K562 (cell line): Measurements from ENCODE around the gene SH2B2. TPM values are rescaled to one million over a fixed set of nuclear protein-coding genes. Genes with fewer than 3 reads are reported as not detected.

Source experiments
- CC2D1A ChIP-seq: fragments of 450-650 bp; IDR thresholded peaks from 2 replicates; pipeline ENCODE4 v1.6.1; 2017; ENCODE audit warnings: mild to moderate bottlenecking
- E2F3 ChIP-seq: fragments of 250-450 bp; sonication (Bioruptor Pico); IDR thresholded peaks from 2 replicates; pipeline ENCODE4 v1.4.0; 2020; ENCODE audit warnings: mild to moderate bottlenecking
- ERF ChIP-seq: fragments of 450-650 bp; formaldehyde crosslinking; IDR thresholded peaks from 2 replicates; pipeline ENCODE4 v1.4.0; 2020; ENCODE audit warnings: mild to moderate bottlenecking, mixed read lengths
- MTA3 ChIP-seq: fragments of 450-650 bp; formaldehyde crosslinking; IDR thresholded peaks from 2 replicates; pipeline ENCODE4 v1.6.1; 2017; ENCODE audit warnings: mild to moderate bottlenecking, borderline replicate concordance
- NONO ChIP-seq, 2 experiments: fragments of 200-400 bp in 1 of 2; fragments of 450-650 bp in 1 of 2; formaldehyde crosslinking in 1 of 2; IDR thresholded peaks; 2 replicates each; pipeline ENCODE4 v1.6.1; 2017; ENCODE audit warnings: low read depth in 2 of 2, mild to moderate bottlenecking in 2 of 2, moderate library complexity in 2 of 2, low read length in 1 of 2
- PHF21A ChIP-seq: fragments of 450-650 bp; IDR thresholded peaks from 2 replicates; pipeline ENCODE4 v1.6.1; 2017; ENCODE audit warnings: low read depth, borderline replicate concordance
- RBM15 ChIP-seq: fragments of 200-400 bp; formaldehyde crosslinking; IDR thresholded peaks from 2 replicates; pipeline ENCODE4 v1.6.1; 2018; ENCODE audit warnings: mild to moderate bottlenecking, low read length, moderate library complexity; ENCODE audit not compliant: insufficient read depth
- RBM17 ChIP-seq: fragments of 200-400 bp; formaldehyde crosslinking; IDR thresholded peaks from 2 replicates; pipeline ENCODE4 v1.6.1; 2017; ENCODE audit warnings: low read depth, mild to moderate bottlenecking, low read length, borderline replicate concordance
- TCF3 ChIP-seq: sonication (generic); formaldehyde crosslinking; IDR thresholded peaks from 2 replicates; pipeline ENCODE4 v1.4.0; 2020; ENCODE audit warnings: mild to moderate bottlenecking, missing genetic modification reagents
- U2AF1 ChIP-seq: fragments of 200-400 bp; formaldehyde crosslinking; optimal IDR thresholded peaks from 2 replicates; pipeline ENCODE3; 2017; ENCODE audit warnings: mild to moderate bottlenecking, low read depth, low read length, moderate library complexity
- ZNF124 ChIP-seq: sonication (generic); formaldehyde crosslinking; IDR thresholded peaks from 2 replicates; pipeline ENCODE4 v1.8.1; 2022; ENCODE audit warnings: missing genetic modification reagents
- ZNF717 ChIP-seq: fragments of 250-450 bp; sonication (Bioruptor Pico); IDR thresholded peaks from 2 replicates; pipeline ENCODE4 v1.5.0; 2021
- polyA plus RNA-seq, 8 experiments: library from polyadenylated mRNA; depleted of rRNA in 4 of 8; stranded (reverse) in 5 of 8; unstranded in 3 of 8; fragments of >200 nt; fragmentation: Nextera tagmentation in 2 of 8; fragmentation: Illumina TruSeq in 1 of 8; extraction: Ambion mirVana in 2 of 8; extraction: Trizol in 1 of 8; gene quantifications; 2 replicates each; pipeline versions ENCODE4 v1.2.1 to v1.2.3, GENCODE V29; 2011 to 2014; ENCODE audit warnings: inconsistent platforms in 1 of 8, missing spikeins in 1 of 8
- total RNA-seq, 7 experiments: library from RNA; depleted of rRNA in 6 of 7; stranded (reverse); fragments of >200 nt in 6 of 7; fragmentation: Illumina TruSeq in 2 of 7; extraction: Trizol in 2 of 7; gene quantifications; 2 replicates each; pipeline versions ENCODE4 v1.2.1 to v1.2.3, GENCODE V29; 2011 to 2021; ENCODE audit warnings: low replicate concordance in 1 of 7
- TF ChIP-seq, protein P1 (sequence below), 2 experiments: fragments of 450-650 bp; formaldehyde crosslinking in 1 of 2; IDR thresholded peaks; 2 replicates each; pipeline versions ENCODE4 v1.4.0 to v1.6.1; 2014 to 2020; ENCODE audit warnings: mild to moderate bottlenecking in 2 of 2, borderline replicate concordance in 1 of 2, low read depth in 1 of 2
- TF ChIP-seq, protein P2 (sequence below): fragments of 450-650 bp; IDR thresholded peaks from 2 replicates; pipeline ENCODE4 v1.6.1; 2016; ENCODE audit warnings: borderline replicate concordance
- TF ChIP-seq, protein P3 (sequence below): sonication (generic); formaldehyde crosslinking; IDR thresholded peaks from 2 replicates; pipeline ENCODE4 v1.9.0; 2022; ENCODE audit warnings: mild to moderate bottlenecking, missing genetic modification reagents

Gene SH2B2
- total and polyA plus RNA-seq, 9 of the 15 experiments (the other 6 are each of a cell fraction or from before 2014, with no cell fraction given) = 0.03 to 0.89 (median 0.07) TPM; not detected in 4

DNA sequence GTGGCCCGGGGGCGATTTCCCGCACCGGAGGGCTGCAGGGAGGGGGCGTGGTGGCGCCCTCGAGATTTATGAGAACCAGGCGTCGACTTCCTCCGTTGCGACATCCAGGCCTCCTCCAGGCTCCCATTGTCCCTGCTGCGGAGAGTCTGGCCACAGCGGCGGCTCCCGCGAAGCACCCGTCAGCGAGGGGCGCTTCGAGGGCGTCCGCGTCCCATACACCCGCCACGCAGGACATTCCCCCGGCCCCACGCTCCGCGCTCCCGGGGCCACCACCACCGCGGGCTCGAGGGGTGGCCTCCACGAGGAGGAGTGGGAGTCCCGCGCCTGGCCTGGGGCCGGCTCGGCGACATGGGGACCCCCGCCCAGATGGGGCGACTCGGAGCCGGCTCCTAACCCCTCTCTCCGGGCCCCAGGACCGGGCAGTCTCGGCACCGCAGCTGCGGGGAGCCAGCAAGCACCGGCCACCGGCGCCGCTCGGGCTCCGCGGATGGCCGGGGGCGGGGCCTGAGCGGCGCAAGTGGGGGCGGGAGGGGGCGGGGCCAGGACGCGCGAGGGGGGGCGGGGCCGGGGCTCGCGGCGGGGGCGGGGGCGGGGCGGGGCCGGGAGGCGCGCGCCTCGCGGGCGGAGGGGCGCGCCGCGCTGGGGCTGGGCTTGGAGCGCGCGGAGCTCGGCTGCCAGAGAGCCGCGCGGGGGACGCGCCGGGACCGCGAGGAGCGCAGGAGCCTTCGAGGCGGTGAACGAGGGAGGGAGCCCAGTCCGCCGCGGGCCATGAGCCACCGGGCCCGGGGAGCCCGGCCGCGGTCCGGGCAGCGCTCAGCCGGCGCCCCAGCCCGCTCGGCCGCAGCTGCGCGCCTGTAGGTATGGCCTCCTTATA is at the start of gene SH2B2 (continued):
- TF ChIP-seq, protein P1, sequence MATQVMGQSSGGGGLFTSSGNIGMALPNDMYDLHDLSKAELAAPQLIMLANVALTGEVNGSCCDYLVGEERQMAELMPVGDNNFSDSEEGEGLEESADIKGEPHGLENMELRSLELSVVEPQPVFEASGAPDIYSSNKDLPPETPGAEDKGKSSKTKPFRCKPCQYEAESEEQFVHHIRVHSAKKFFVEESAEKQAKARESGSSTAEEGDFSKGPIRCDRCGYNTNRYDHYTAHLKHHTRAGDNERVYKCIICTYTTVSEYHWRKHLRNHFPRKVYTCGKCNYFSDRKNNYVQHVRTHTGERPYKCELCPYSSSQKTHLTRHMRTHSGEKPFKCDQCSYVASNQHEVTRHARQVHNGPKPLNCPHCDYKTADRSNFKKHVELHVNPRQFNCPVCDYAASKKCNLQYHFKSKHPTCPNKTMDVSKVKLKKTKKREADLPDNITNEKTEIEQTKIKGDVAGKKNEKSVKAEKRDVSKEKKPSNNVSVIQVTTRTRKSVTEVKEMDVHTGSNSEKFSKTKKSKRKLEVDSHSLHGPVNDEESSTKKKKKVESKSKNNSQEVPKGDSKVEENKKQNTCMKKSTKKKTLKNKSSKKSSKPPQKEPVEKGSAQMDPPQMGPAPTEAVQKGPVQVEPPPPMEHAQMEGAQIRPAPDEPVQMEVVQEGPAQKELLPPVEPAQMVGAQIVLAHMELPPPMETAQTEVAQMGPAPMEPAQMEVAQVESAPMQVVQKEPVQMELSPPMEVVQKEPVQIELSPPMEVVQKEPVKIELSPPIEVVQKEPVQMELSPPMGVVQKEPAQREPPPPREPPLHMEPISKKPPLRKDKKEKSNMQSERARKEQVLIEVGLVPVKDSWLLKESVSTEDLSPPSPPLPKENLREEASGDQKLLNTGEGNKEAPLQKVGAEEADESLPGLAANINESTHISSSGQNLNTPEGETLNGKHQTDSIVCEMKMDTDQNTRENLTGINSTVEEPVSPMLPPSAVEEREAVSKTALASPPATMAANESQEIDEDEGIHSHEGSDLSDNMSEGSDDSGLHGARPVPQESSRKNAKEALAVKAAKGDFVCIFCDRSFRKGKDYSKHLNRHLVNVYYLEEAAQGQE (IDR thresholded peaks at IDR 0.05; ENCODE audit: borderline replicate concordance) = no peak
- TF ChIP-seq, protein P1 (CRISPR knock-in tag; IDR thresholded peaks at IDR 0.05; ENCODE audit: low read depth) = 0 out of 2 replicates have a peak, but pooled peaks have one; percentile 50
- TF ChIP-seq ERF (no peak), NONO (IDR thresholded peaks at IDR 0.05; ENCODE audit: low read depth in 2 of 2, low read length in 1 of 2) (peak in 1 of 2 experiments; percentile 78; a peak in 3 of 4 replicates), U2AF1 (no peak), TCF3 (CRISPR knock-in tag) (no peak), PHF21A (no peak), ZNF717 (CRISPR knock-in tag) (no peak), RBM17 (no peak), MTA3 (peak; percentile 36; the same call in 1 of the 2 replicates), ZNF124 (CRISPR knock-in tag) (no peak), CC2D1A (no peak), RBM15 (no peak), E2F3 (CRISPR knock-in tag) (0 out of 2 replicates have a peak, but pooled peaks have one; percentile 38)
- TF ChIP-seq, protein P2, sequence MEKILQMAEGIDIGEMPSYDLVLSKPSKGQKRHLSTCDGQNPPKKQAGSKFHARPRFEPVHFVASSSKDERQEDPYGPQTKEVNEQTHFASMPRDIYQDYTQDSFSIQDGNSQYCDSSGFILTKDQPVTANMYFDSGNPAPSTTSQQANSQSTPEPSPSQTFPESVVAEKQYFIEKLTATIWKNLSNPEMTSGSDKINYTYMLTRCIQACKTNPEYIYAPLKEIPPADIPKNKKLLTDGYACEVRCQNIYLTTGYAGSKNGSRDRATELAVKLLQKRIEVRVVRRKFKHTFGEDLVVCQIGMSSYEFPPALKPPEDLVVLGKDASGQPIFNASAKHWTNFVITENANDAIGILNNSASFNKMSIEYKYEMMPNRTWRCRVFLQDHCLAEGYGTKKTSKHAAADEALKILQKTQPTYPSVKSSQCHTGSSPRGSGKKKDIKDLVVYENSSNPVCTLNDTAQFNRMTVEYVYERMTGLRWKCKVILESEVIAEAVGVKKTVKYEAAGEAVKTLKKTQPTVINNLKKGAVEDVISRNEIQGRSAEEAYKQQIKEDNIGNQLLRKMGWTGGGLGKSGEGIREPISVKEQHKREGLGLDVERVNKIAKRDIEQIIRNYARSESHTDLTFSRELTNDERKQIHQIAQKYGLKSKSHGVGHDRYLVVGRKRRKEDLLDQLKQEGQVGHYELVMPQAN = no peak
- TF ChIP-seq, protein P3, sequence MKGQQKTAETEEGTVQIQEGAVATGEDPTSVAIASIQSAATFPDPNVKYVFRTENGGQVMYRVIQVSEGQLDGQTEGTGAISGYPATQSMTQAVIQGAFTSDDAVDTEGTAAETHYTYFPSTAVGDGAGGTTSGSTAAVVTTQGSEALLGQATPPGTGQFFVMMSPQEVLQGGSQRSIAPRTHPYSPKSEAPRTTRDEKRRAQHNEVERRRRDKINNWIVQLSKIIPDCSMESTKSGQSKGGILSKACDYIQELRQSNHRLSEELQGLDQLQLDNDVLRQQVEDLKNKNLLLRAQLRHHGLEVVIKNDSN (CRISPR knock-in tag) = no peak
